HG03196 (cell line): ENCODE data around the gene DPP6.

Source experiments
- ATAC-seq: cut with Tn5 transposase; IDR thresholded peaks from one replicate; pipeline ENCODE4 v1.9.1; 2021; ENCODE audit not compliant: unreplicated experiment

DPP6 gene

GRCh38 chr7:154512121-154512833 lies 460.1 kb downstream of the DPP6 start:
- ATAC-seq = no peak

DNA sequence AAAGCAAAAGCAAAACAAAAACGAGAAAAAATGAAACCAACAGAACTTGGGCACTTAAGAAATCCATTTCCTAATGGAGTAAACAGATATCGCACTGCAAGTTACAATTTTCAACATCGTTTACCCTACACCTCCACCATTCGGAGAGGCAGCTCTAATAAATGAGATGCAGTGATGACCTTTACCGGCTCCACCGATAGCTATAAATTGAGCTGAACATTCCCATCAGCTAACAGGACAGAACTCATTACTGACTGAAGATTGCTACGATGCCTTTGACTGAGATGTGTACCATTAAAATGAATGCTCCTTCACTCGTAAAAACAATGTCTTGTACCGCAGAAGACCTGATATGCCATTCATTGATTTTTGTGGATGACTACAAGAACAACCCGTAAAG lies 465.6 kb downstream of the DPP6 start:
- no peak for ATAC-seq

DNA sequence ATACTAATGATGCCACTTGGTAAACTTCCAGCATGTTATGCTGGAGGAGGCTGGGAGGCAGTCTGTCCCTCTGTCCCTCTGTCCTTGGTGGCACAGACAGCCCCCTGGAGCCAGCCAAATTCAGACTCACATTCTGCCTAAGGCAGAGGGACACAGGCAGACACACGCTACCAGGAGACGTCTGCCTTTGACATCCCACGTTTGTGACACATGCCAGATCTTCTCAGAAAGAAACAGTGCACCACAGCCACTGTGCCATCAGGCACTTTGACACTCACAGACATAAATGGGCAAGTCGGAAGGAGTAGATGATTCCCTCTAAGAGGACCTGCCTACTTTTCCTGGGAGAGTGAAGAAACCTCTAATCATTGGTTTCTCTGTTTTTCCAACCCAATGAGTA lies 467.0 kb downstream of the DPP6 start:
- ATAC-seq = no peak

DNA sequence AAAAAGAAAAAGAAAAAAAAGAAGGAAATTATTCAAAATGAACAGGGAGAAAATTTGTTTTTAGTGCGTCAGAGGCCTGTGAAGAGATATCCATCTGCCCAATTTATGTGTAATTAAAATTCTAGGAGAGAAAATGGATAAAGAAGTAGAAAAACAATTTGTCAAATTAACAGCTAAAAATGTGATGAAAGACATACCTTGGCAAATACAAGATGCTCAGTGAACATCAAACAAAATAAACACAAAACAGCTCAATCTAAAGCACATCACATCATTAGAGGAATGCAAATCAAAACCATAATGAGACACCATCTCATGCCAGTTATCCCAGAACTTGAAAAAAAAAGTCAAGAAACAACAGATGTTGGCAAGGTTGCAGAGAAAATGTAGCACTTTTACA lies 477.9 kb downstream of the DPP6 start:
- ATAC-seq = no peak

DNA sequence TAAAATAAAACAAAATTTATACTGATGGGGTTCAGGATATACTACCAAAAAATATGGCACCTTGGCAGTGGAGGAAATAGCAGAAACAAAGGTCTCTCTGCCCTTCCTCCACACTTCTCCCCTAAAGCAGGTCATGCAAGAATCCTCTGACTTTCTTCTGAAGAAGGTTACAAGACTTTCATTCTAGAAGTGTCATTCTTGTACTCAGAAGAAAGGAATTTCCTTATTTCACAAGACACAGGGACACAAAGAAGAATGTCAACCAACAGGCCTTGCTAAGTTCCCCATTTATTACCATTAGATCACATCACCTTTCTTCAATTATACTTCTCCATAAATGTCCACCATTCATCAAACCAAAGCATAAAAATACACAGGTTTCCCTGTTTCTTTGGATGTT lies 480.6 kb downstream of the DPP6 start:
- no peak for ATAC-seq

DNA sequence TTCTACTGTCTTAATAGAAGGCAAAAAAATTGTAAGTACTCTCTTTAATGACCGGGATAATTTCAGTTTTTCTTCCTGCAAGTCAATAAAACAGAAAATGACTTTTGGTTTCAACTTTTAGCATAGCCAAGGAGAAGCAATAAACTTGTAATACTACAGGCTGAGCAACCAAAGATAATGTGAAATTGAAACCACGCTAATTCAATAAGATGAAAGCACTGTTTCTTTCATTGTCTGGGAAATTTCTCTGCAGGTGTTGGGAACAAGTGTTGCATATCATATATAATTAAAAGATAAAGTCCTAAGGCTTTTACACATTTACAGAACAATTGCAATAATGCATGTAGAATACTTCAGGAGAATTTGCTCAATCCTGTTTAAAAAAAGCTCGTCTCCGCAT lies 488.4 kb downstream of the DPP6 start:
- no peak for ATAC-seq

DNA sequence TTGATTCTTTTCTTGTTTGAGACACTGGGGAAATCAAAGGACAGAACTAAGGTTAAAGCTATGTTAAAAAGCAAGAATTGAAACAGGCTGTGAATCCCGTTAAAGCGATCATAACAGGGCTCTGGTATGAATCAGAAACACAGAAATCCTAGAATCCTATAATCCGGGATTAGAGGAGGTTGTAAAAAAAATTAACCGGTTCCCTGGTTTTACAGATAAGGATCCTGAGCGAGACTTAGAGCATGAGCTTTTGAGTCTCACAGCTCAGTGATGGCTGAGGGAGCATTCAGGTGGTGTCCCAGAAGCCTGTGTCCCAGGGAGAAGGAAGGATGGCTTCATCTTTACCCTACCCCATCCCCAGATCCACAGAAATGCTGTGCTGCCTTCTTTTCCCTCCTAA lies 489.4 kb downstream of the DPP6 start:
- no peak for ATAC-seq

GRCh38 chr7:154546946-154547587 lies 494.9 kb downstream of the DPP6 start:
- no peak for ATAC-seq

- no peak for ATAC-seq
Measured at GRCh38 chr7:154553711-154554265, 501.6 kb downstream of the DPP6 start.

DNA sequence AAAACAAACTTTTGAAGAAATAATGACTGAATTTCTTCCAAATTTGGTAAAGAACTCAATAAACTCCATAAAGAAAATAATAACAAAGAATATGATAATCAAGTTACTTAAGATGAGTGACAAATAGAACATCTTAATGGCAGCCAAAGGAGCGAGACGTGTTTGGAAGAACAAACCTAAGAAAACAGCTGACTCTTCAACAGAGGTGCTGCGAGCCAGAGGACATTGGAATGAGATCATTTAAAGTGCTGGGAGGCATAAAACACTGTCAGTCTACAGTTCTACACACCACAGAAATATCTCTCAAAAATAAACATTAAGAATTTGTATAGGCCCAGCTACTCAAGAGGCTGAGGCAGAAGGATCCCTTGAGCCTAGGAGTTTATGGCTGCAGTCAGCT lies 507.3 kb downstream of the DPP6 start:
- no peak for ATAC-seq

GRCh38 chr7:154564676-154565075 lies 512.5 kb downstream of the DPP6 start:
- ATAC-seq = no peak

GRCh38 chr7:154566877-154567276 lies 514.7 kb downstream of the DPP6 start:
- no peak for ATAC-seq

GRCh38 chr7:154568346-154568745 lies 516.1 kb downstream of the DPP6 start:
- ATAC-seq = no peak

DNA sequence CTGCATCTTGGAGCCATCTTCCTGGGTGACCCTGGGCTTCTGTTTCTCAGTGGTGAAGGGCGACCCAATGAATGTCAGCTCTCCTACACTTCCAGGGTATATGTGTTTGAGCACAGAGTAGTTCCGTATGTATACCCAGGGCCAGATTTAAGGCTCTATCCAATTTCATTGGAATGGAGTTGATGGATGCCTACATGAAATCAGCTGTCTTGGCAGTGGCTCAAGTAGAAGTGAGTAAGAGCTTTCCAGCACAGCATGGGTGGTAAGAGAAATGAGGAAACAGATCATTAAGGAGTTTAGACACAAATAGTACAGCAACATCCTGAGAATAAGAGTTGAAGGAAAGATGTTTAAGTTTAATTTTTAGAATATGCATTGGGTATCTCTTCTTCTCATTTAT lies 517.7 kb downstream of the DPP6 start:
- no peak for ATAC-seq

- ATAC-seq = no peak
Measured at GRCh38 chr7:154571772-154572171, 519.6 kb downstream of the DPP6 start.

DNA sequence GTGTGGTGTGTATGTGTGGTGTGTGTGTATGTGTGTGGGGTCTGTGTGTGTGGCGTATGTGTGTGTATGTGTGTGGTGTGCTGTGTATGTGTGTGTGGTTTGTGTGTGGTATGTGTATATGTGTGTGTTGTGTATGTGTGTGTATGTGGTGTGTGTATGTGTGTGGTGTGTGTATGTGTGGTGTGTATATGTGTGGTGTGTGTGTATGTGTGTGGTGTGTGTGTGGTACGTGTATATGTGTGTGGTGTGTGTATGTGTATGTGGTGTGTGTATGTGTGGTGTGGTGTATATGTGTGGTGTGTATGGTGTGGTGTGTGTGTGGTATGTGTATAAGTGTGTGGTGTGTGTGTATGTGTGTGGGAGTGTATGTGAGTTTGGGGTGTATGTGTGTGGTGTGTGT lies 522.0 kb downstream of the DPP6 start:
- no peak for ATAC-seq

GRCh38 chr7:154575497-154575896 lies 523.3 kb downstream of the DPP6 start:
- ATAC-seq = no peak

DNA sequence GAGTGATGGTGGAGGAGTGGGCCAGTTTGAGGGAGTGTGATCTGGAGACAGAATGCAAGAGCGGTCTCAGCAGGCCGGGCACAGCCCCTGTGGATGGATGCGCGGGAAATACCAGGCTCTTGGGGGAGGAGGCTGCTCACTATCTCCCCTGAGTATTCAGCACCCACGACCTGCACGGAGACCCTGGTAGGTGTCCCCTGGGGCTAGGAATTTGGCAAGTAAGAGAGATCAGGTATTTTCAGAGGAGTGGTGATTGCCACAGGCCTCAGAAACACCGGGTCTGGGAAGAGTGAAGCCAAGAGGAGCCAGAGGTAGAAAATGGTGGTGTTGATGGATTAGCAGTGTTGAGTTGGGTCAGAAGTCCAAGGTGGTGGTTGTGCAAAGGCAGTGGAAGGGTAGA lies 524.4 kb downstream of the DPP6 start:
- no peak for ATAC-seq

GRCh38 chr7:154577141-154577873 lies 525.1 kb downstream of the DPP6 start:
- ATAC-seq = no peak

- no peak for ATAC-seq
Measured at GRCh38 chr7:154578336-154578735, 526.1 kb downstream of the DPP6 start.

- ATAC-seq = no peak
Measured at GRCh38 chr7:154579711-154580110, 527.5 kb downstream of the DPP6 start.
